NB4 (cell line): ENCODE measurements around the gene TIMM23.

ENCODE experiments used
- MYC ChIP-seq: IDR thresholded peaks from 2 replicates; pipeline ENCODE4 v1.6.1; 2011; ENCODE audit warnings: low read depth, low read length
- TF ChIP-seq, protein P1 (sequence below): IDR thresholded peaks from one replicate; pipeline ENCODE4 v1.5.1; 2012; ENCODE audit warnings: low read depth, low read length

- TF ChIP-seq, protein P1, sequence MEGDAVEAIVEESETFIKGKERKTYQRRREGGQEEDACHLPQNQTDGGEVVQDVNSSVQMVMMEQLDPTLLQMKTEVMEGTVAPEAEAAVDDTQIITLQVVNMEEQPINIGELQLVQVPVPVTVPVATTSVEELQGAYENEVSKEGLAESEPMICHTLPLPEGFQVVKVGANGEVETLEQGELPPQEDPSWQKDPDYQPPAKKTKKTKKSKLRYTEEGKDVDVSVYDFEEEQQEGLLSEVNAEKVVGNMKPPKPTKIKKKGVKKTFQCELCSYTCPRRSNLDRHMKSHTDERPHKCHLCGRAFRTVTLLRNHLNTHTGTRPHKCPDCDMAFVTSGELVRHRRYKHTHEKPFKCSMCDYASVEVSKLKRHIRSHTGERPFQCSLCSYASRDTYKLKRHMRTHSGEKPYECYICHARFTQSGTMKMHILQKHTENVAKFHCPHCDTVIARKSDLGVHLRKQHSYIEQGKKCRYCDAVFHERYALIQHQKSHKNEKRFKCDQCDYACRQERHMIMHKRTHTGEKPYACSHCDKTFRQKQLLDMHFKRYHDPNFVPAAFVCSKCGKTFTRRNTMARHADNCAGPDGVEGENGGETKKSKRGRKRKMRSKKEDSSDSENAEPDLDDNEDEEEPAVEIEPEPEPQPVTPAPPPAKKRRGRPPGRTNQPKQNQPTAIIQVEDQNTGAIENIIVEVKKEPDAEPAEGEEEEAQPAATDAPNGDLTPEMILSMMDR: peak; percentile 9
- no peak for TF ChIP-seq MYC
Observed at GRCh38 chr10:46035923-46036849, 63.9 kb downstream of the TIMM23 start.
